ENCODE measurements around the gene FCER2.
"Not testable (repeated sequence)": the region's sequence is repeated elsewhere in the genome, so short reads cannot be mapped to it uniquely, and the experiment has no call there.

The FCER2 gene

GRCh38 chr19:7701654-7702457 lies at the start of gene FCER2:
TSS of gene FCER2 (minus strand) at chr19:7702131. CDS start at chr19:7699760, 2,371 bp downstream.
- DNase-seq, result no peak

- no peak for DNase-seq
Observed at GRCh38 chr19:7751157-7751783, 49.3 kb upstream of the FCER2 start.

GRCh38 chr19:7748756-7749155 lies 46.8 kb upstream of the FCER2 start:
- DNase-seq, result peak; percentile 1

GRCh38 chr19:7748171-7748570 lies 46.2 kb upstream of the FCER2 start:
- no peak for DNase-seq

GRCh38 chr19:7746903-7747884 lies 45.3 kb upstream of the FCER2 start, which contains the start of gene CD209:
TSS of gene CD209 (minus strand) at chr19:7747534. CDS start at chr19:7747511, 23 bp downstream.
- no peak for DNase-seq

GRCh38 chr19:7746306-7746705 lies 44.4 kb upstream of the FCER2 start:
- not testable (repeated sequence) for DNase-seq

- DNase-seq, result no peak
Observed at GRCh38 chr19:7744871-7745650, 43.1 kb upstream of the FCER2 start.

- no peak for DNase-seq
Observed at GRCh38 chr19:7744199-7744786, 42.4 kb upstream of the FCER2 start.

GRCh38 chr19:7743425-7743841 lies 41.5 kb upstream of the FCER2 start:
- no peak for DNase-seq

- DNase-seq, result no peak
Observed at GRCh38 chr19:7742991-7743390, 41.1 kb upstream of the FCER2 start.

- no peak for DNase-seq
Observed at GRCh38 chr19:7742575-7742974, 40.6 kb upstream of the FCER2 start.

- no peak for DNase-seq
Observed at GRCh38 chr19:7740682-7741054, 38.7 kb upstream of the FCER2 start.

- no peak for DNase-seq
Observed at GRCh38 chr19:7739801-7740681, 38.1 kb upstream of the FCER2 start.

GRCh38 chr19:7739211-7739755 lies 37.4 kb upstream of the FCER2 start:
- no peak for DNase-seq

- DNase-seq, result no peak
Observed at GRCh38 chr19:7738023-7738422, 36.1 kb upstream of the FCER2 start.

- no peak for DNase-seq
Observed at GRCh38 chr19:7737215-7737614, 35.3 kb upstream of the FCER2 start.

GRCh38 chr19:7736148-7736547 lies 34.2 kb upstream of the FCER2 start:
- no peak for DNase-seq

- no peak for DNase-seq
Observed at GRCh38 chr19:7734220-7735203, 32.6 kb upstream of the FCER2 start.

GRCh38 chr19:7733376-7733775 lies 31.4 kb upstream of the FCER2 start:
- DNase-seq, result no peak
